Measurements from ENCODE around the gene KNSTRN. TPM values are rescaled to one million over a fixed set of nuclear protein-coding genes. Genes with fewer than 3 reads are reported as not detected.

Gene KNSTRN
- total RNA-seq (2014; rRNA removed; shearing (Covaris generic)) = 92.2 and 93.9 TPM in 2 replicates

GRCh38 chr15:40382580-40383456 lies at the start of gene KNSTRN:
Gene KNSTRN, plus strand, starts transcription at chr15:40382721. Its CDS starts 115 bp downstream, at chr15:40382836.
- H3K27ac ChIP-seq = peak within 1 kb of the TSS; percentile 75
- H3K36me3 ChIP-seq = peaks cover 27% of the 10 kb centered on the region
- H3K27me3 ChIP-seq = no peaks in the 10 kb centered on the region
- DNase-seq = peak; percentile 94 to 97
- H3K4me3 ChIP-seq = peak within 1 kb of the TSS; percentile 92
- no peaks in the 10 kb centered on the region; the same call in 1 of the 2 replicates for H3K4me1 ChIP-seq
- no peaks in the 10 kb centered on the region for H3K9me3 ChIP-seq (replicated peaks)

- H3K9me3 ChIP-seq (replicated peaks) = no peaks in the 10 kb centered on the region
- no peaks in the 10 kb centered on the region for H3K36me3 ChIP-seq
- peaks cover 54% of the 10 kb centered on the region for H3K4me1 ChIP-seq
- peak; percentile 58 for DNase-seq
- no peak overlapping the region for H3K27ac ChIP-seq
- H3K27me3 ChIP-seq = no peaks in the 10 kb centered on the region
- no peak overlapping the region for H3K4me3 ChIP-seq
Measured at GRCh38 chr15:40333922-40334492, 48.5 kb upstream of the KNSTRN start.

- Histone ChIP-seq H3K36me3 (no peaks in the 10 kb centered on the region), H3K27me3 (no peaks in the 10 kb centered on the region), H3K4me3 (no peak overlapping the region), H3K4me1 (peaks cover 54% of the 10 kb centered on the region), H3K27ac (no peak overlapping the region), H3K9me3 (replicated peaks) (no peaks in the 10 kb centered on the region)
- DNase-seq = no peak
Measured at GRCh38 chr15:40334541-40334940, 48.0 kb upstream of the KNSTRN start.

GRCh38 chr15:40334941-40335795 lies 47.4 kb upstream of the KNSTRN start:
- H3K4me1 ChIP-seq = peaks cover 54% of the 10 kb centered on the region
- no peaks in the 10 kb centered on the region for H3K27me3 ChIP-seq
- DNase-seq = no peak
- no peaks in the 10 kb centered on the region for H3K36me3 ChIP-seq
- H3K4me3 ChIP-seq = no peak overlapping the region
- no peaks in the 10 kb centered on the region for H3K9me3 ChIP-seq (replicated peaks)
- no peak overlapping the region for H3K27ac ChIP-seq

- H3K9me3 ChIP-seq (replicated peaks) = no peaks in the 10 kb centered on the region
- H3K4me3 ChIP-seq = no peak overlapping the region
- H3K27me3 ChIP-seq = no peaks in the 10 kb centered on the region
- no peaks in the 10 kb centered on the region for H3K36me3 ChIP-seq
- DNase-seq = peak; percentile 59 to 67
- peaks cover 50% of the 10 kb centered on the region for H3K4me1 ChIP-seq
- no peak overlapping the region for H3K27ac ChIP-seq
Measured at GRCh38 chr15:40335938-40336743, 46.4 kb upstream of the KNSTRN start.

- H3K27me3 ChIP-seq = no peaks in the 10 kb centered on the region
- H3K4me3 ChIP-seq = no peak overlapping the region
- H3K36me3 ChIP-seq = no peaks in the 10 kb centered on the region
- no peaks in the 10 kb centered on the region for H3K9me3 ChIP-seq (replicated peaks)
- H3K4me1 ChIP-seq = peaks cover 56% of the 10 kb centered on the region
- H3K27ac ChIP-seq = no peak overlapping the region
- DNase-seq = no peak
Measured at GRCh38 chr15:40336744-40337122, 45.8 kb upstream of the KNSTRN start.

- no peak overlapping the region for H3K27ac ChIP-seq
- no peak overlapping the region for H3K4me3 ChIP-seq
- H3K27me3 ChIP-seq = no peaks in the 10 kb centered on the region
- DNase-seq = no peak
- H3K36me3 ChIP-seq = no peaks in the 10 kb centered on the region
- peaks cover 60% of the 10 kb centered on the region for H3K4me1 ChIP-seq
- no peaks in the 10 kb centered on the region for H3K9me3 ChIP-seq (replicated peaks)
Measured at GRCh38 chr15:40337597-40337996, 44.9 kb upstream of the KNSTRN start.

GRCh38 chr15:40338041-40338657 lies 44.4 kb upstream of the KNSTRN start:
- H3K4me1 ChIP-seq = peaks cover 60% of the 10 kb centered on the region
- peak; percentile 87 to 89 for DNase-seq
- peak overlapping the region; percentile 56 for H3K4me3 ChIP-seq
- H3K36me3 ChIP-seq = no peaks in the 10 kb centered on the region
- H3K27me3 ChIP-seq = no peaks in the 10 kb centered on the region
- no peaks in the 10 kb centered on the region for H3K9me3 ChIP-seq (replicated peaks)
- peak overlapping the region; percentile 91 for H3K27ac ChIP-seq

GRCh38 chr15:40338921-40339620 lies 43.5 kb upstream of the KNSTRN start:
- peak overlapping the region; percentile 91 for H3K27ac ChIP-seq
- H3K27me3 ChIP-seq = no peaks in the 10 kb centered on the region
- H3K36me3 ChIP-seq = no peaks in the 10 kb centered on the region
- peaks cover 56% of the 10 kb centered on the region for H3K4me1 ChIP-seq
- H3K4me3 ChIP-seq = peak overlapping the region; percentile 56
- DNase-seq = peak; percentile 92 to 93
- H3K9me3 ChIP-seq (replicated peaks) = no peaks in the 10 kb centered on the region

GRCh38 chr15:40339621-40339945 lies 42.9 kb upstream of the KNSTRN start:
- Histone ChIP-seq H3K9me3 (replicated peaks) (no peaks in the 10 kb centered on the region), H3K36me3 (no peaks in the 10 kb centered on the region), H3K4me1 (peaks cover 51% of the 10 kb centered on the region), H3K27ac (peak overlapping the region; percentile 91), H3K4me3 (peak overlapping the region; percentile 56), H3K27me3 (no peaks in the 10 kb centered on the region)
- peak; percentile 48 to 53 for DNase-seq

- H3K4me3 ChIP-seq = peak overlapping the region; percentile 56
- H3K27ac ChIP-seq = peak overlapping the region; percentile 91
- H3K9me3 ChIP-seq (replicated peaks) = no peaks in the 10 kb centered on the region
- H3K36me3 ChIP-seq = no peaks in the 10 kb centered on the region
- DNase-seq = peak; percentile 65 to 68
- no peaks in the 10 kb centered on the region for H3K27me3 ChIP-seq
- peaks cover 51% of the 10 kb centered on the region for H3K4me1 ChIP-seq
Measured at GRCh38 chr15:40340038-40340739, 42.3 kb upstream of the KNSTRN start.

- Histone ChIP-seq H3K4me3 (peak within 1 kb of the TSS; percentile 56), H3K9me3 (replicated peaks) (no peaks in the 10 kb centered on the region), H3K36me3 (no peaks in the 10 kb centered on the region), H3K27me3 (no peaks in the 10 kb centered on the region), H3K4me1 (peaks cover 47% of the 10 kb centered on the region), H3K27ac (peak within 1 kb of the TSS; percentile 91)
- peak; percentile 88 to 89 for DNase-seq
Measured at GRCh38 chr15:40340740-40341400, 41.7 kb upstream of the KNSTRN start, which contains the start of gene CCDC9B. Gene CCDC9B, minus strand, starts transcription at chr15:40340939. Its CDS starts 120 bp downstream, at chr15:40340819.
